GM18505 (cell line): ENCODE data around the gene UBE3B.

Experiments
- ATAC-seq: cut with Tn5 transposase; IDR thresholded peaks from one replicate; pipeline ENCODE4 v1.9.1; 2021; ENCODE audit not compliant: unreplicated experiment
- POLR2A ChIP-seq: IDR thresholded peaks from 4 replicates; pipeline ENCODE4 v1.6.1; 2011; ENCODE audit warnings: borderline replicate concordance; ENCODE audit not compliant: insufficient read depth, insufficient read length; ENCODE audit errors: extremely low read depth

Gene UBE3B

DNA sequence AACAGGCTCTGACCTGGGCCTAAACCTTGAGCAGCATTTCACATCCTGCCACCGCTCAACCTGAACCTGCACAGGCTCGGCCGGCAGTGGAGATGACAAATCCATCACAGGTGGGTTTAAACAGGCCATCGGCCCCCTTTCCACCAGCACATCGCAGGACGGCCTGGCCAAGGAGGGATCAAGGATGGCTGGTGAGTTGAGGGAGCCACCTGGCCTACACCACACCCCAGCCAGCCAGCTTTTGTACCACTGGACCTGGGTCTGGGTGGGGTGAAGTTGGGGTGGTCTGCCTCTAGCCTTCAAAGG is 81.7 kb downstream of the UBE3B start:
- ATAC-seq = no peak
- no peak for TF ChIP-seq POLR2A

- no peak for ATAC-seq
- TF ChIP-seq POLR2A = no peak
These were observed 82.2 kb downstream of the UBE3B start for GRCh38 chr12:109559601-109560000.

- no peak for TF ChIP-seq POLR2A
- ATAC-seq = no peak
These were observed 83.7 kb downstream of the UBE3B start for GRCh38 chr12:109560867-109561710.

- ATAC-seq = no peak
- no peak for TF ChIP-seq POLR2A
These were observed 84.2 kb downstream of the UBE3B start for GRCh38 chr12:109561711-109562030.

GRCh38 chr12:109562871-109563270 is 85.4 kb downstream of the UBE3B start:
- no peak for ATAC-seq
- TF ChIP-seq POLR2A = no peak

DNA sequence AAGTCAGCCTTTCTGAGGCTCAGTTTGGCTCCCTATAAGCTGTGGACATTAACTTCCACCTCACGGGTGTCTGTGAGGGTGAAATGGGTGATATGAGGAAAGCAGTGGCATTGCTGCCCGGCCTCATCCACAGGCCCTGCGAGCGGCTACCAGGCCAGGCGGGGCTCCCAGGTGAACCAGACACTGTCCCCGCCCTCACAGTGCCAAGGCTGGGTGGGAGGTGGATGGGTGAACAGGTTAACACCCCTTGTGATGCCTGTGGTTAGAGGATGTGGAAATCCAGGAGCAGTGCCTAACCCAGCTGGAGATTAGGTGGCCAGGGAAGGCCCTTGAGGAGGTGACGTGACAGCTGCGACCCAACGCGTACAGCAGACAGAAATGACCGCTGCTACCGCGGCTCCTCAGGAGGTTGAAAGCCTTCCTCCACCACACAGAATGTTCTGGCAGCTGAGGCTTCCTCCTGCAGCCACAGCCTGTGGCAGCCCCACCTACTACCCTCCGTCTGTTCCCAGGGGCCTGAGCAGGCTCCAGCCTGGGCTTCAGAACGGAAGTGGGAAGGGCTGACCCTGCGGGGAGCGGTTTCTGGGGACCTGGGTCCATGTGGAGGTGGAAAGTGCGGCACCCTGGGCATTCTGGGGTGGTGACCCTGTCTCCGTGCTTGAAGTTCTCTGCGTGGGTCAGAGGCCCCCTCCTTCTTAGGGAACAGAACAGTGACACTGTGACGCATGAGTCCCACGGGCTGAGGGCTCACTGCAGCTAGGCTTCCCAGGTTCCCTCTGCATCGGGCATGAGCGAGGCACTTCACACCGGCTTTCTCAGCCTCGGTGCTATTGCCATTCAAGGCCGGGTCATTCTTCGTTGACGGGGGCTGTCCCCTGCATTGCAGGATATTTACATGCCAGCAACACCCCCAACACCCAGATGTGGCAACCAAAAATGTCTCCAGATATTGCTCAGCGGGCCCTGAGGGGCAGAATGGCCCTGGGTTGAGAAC is 86.2 kb downstream of the UBE3B start:
- no peak for ATAC-seq
- no peak for TF ChIP-seq POLR2A

- no peak for TF ChIP-seq POLR2A
- no peak for ATAC-seq
These were observed 89.0 kb downstream of the UBE3B start for GRCh38 chr12:109566424-109566823.

- TF ChIP-seq POLR2A = no peak
- ATAC-seq = no peak
These were observed 89.9 kb downstream of the UBE3B start for GRCh38 chr12:109567296-109567695.

DNA sequence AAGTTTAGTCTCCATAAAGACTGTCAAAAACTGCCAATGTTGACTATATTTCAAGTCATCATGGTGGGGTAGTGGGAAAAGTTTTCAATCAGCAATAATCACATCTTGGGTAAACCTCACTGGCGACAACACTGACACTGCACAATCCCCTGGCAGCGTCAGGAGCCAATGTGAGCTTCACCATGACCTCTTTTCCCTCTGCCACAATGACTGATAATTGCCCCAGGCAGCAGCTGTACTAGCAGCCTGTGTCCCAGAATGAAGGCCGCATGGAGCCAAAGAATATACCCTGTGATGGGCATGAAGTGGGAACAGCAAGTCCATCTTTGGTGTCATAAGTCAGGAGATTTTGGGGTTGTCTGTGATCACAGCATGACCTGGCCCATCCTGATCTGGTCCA is 90.5 kb downstream of the UBE3B start:
- ATAC-seq = no peak
- no peak for TF ChIP-seq POLR2A

GRCh38 chr12:109568486-109568885 is 91.1 kb downstream of the UBE3B start:
- no peak for ATAC-seq
- TF ChIP-seq POLR2A = no peak

DNA sequence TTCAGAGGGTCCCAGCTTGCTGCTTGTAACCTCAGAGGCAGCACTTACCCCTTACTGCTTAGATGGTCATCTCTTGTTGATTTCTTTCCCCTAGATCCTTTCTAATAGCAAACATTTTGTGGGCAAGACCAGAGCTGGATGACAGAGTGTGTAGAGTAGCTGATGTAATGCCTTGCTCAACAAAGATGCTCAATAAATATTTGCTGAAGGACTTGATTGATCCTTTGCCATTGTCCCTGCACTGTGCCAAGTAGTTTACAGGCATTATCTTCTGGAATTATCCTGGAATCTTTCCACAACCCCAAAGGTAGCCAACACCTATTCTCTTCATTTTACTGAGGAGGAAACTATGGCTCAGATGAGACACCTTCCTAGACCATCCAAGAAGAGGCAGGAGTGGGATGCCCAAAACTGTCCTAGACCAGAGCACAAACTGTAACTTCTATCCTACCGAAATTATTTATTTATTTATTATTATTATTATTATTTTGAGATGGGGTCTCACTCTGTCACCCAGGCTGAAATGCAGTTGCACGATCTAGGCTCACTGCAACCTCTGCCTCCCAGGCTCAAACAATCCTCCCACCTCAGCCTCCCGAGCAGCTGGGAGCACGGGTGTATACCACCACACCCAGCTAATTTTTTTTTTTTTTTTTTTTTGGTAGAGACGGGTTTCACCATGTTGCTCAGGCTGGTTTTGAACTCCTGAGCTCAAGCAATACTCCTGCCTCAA is 94.5 kb downstream of the UBE3B start:
- no peak for ATAC-seq
- TF ChIP-seq POLR2A = no peak

DNA sequence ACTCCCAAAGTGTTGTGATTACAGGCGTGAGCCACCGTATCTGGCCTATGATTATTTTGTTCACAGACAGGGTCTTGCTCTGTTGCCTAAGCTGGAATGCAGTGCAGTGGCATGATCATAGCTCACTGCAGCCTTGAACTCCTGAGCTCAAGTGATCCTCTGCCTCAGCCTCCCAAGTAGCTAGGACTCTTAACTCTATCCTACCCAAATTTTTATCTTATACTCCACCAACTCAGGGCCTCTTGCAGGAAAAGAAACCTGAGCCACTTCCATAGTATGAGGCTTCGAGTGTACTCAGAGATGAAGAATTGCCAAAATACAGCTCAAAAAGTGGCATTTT is 95.0 kb downstream of the UBE3B start:
- ATAC-seq = no peak
- no peak for TF ChIP-seq POLR2A
